Ramos (cell line): ENCODE data around the gene FAT1.
"Not testable (repeated sequence)": the region's sequence is repeated elsewhere in the genome, so short reads cannot be mapped to it uniquely, and the experiment has no call there.

Experiments used
- in situ Hi-C: fragments of 300-500 bp; cut with MboI; formaldehyde crosslinking; loops from one replicate; pipeline ENCODE4 v1.14.3; 2022; ENCODE audit warnings: low sequenced_read_pairs; ENCODE audit not compliant: unreplicated experiment

The FAT1 gene, protein sequence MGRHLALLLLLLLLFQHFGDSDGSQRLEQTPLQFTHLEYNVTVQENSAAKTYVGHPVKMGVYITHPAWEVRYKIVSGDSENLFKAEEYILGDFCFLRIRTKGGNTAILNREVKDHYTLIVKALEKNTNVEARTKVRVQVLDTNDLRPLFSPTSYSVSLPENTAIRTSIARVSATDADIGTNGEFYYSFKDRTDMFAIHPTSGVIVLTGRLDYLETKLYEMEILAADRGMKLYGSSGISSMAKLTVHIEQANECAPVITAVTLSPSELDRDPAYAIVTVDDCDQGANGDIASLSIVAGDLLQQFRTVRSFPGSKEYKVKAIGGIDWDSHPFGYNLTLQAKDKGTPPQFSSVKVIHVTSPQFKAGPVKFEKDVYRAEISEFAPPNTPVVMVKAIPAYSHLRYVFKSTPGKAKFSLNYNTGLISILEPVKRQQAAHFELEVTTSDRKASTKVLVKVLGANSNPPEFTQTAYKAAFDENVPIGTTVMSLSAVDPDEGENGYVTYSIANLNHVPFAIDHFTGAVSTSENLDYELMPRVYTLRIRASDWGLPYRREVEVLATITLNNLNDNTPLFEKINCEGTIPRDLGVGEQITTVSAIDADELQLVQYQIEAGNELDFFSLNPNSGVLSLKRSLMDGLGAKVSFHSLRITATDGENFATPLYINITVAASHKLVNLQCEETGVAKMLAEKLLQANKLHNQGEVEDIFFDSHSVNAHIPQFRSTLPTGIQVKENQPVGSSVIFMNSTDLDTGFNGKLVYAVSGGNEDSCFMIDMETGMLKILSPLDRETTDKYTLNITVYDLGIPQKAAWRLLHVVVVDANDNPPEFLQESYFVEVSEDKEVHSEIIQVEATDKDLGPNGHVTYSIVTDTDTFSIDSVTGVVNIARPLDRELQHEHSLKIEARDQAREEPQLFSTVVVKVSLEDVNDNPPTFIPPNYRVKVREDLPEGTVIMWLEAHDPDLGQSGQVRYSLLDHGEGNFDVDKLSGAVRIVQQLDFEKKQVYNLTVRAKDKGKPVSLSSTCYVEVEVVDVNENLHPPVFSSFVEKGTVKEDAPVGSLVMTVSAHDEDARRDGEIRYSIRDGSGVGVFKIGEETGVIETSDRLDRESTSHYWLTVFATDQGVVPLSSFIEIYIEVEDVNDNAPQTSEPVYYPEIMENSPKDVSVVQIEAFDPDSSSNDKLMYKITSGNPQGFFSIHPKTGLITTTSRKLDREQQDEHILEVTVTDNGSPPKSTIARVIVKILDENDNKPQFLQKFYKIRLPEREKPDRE (N-terminal part only)

GRCh38 chr4:186723292-186724057, at the start of gene FAT1:
TSS of gene FAT1 (minus strand) at chr4:186723856. CDS start at chr4:186709827, 14,029 bp downstream.
- in situ Hi-C loops = no loop called here

DNA sequence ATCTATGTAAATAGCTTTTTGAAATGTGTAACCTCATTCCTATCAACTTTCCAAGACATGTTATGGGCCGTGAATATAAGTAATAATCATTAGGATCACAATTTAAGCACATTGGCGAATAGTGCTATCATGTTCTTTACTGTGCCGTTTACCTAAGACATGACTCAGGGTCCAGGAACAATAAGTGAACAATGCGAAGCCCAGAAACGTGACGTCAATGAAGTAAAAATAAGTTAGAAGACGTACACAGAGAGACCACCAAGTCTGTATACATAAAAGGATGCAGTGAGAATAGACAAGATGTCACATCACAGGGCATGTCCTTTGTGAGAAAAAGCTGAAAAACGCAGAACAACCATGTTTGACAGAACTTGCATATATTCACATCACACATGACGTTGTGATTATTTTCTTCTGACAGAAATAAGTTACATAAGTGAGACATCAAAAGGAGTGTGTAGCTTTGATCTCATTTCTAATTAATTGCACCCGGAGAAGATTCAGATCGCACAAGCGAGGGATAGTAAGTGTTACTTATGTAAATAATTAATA, 49.4 kb upstream of the FAT1 start:
- in situ Hi-C loops = no loop called here

- in situ Hi-C loops = no loop called here
These were observed 48.0 kb upstream of the FAT1 start for GRCh38 chr4:186771624-186772023.

DNA sequence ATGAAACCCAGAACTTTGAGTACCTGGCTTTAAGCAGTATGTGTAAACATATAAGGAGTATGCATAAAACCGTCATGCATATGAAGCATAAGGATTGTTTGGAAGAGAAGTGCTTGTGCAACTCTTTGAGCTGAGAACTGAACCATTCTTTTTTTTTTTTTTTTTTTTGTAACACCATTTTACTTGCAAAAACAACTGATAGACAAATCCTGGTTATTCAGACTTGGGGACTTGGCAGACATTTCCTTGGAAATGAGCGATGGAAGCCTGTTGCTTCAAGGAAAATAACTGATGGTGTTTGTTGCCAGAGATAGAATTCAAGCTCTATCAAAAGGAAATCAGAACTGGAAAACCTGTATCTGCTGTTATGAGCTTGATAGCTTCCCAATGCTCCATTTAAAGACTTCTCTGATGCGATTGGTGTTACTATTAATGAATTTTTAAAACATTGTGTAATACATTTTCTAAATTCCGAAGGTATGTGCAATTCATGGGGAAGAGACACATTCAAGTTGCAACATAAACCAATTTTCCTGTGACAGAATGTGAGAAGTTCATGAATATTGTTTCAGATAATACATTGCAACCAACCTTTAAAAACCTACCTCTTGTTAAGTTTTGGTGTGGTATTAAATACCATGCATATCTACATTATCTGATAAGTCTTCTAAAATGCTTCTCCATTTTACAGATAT, 47.0 kb upstream of the FAT1 start:
- in situ Hi-C loops = no loop called here

GRCh38 chr4:186767794-186768193, 44.1 kb upstream of the FAT1 start:
- in situ Hi-C loops = no loop called here

GRCh38 chr4:186765673-186766546, 42.3 kb upstream of the FAT1 start:
- in situ Hi-C loops = no loop called here

GRCh38 chr4:186765138-186765537, 41.5 kb upstream of the FAT1 start:
- in situ Hi-C loops = no loop called here

DNA sequence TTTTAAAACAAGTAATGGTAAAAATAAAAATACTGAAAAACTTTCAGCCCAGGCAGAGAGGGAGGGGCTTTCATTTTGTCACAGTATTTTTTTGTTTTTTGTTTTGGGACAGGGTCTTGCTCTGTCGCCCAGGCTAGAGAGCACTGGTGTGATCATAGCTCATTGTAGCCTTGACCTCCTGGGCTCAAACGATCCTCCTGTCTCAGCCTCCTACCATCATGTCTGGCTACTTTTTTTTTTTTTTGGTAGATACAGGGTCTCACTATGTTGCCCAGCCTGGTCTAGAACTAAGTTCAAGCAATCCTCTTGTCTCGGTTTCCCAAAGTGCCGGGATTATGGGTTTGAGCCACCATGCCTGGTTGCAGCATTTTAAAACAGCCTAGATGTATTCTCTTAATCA, 40.8 kb upstream of the FAT1 start:
- in situ Hi-C loops = no loop called here

DNA sequence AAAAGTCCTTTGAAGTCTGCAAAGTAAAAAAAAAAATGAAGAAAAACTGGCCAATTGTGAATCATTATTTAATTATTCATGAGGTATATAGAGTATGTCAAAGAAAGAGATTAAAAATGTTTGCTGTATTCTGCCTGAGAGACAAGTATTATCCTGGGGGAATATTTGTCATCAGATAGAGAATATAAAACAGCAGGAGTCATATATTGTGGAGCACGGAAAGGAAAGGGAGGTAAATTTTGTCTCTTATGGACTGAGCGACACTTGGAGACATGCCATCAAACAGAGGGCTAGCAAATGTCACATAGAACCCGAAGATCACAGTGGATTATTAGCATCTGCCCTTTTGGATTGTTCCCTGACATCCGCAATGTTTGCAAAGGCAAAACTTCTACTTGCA, 39.2 kb upstream of the FAT1 start:
- in situ Hi-C loops = no loop called here

- in situ Hi-C loops = no loop called here
These were observed 38.7 kb upstream of the FAT1 start for GRCh38 chr4:186762361-186762760.

- in situ Hi-C loops = not testable (repeated sequence)
These were observed 38.3 kb upstream of the FAT1 start for GRCh38 chr4:186761956-186762355.

DNA sequence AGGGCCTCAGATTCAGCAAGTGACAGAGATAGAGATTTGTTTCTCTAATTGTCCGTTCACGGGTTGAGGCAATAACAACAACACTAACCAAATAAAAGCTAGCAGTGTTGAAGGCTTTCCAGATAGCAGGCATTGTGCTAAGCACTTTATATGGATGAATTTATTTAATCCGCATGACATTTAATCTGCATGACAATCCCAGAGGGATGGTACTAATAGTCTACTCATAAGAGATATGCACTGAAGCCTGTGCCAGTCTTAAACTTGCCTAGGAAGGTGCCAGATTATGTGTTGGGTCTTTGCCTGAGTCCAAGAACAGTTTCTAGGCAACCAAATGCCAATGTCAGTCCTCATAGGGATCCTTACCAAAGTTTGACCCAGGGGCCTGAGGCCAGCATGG, 37.7 kb upstream of the FAT1 start:
- in situ Hi-C loops = no loop called here

- in situ Hi-C loops = no loop called here
These were observed 36.9 kb upstream of the FAT1 start for GRCh38 chr4:186760576-186760975.

DNA sequence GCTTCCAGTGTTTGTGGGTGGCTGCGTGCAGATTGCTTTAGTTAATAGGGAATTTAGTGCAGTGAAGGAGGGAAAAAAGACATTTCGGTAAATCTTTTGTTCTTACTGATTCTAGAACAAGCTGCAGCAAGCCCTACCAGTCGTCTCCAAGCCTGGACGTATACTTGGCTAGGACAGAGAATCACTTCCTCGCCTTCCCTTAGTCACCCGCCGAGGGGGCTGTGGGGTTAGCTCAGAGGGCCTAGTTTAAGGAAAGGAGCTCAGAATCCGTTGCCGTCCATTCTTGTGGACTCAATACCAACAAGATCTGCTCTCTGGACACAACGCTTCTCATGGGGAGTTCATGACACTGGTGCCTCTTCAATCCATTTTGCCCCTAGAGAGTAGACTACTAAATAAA, 36.3 kb upstream of the FAT1 start:
- in situ Hi-C loops = no loop called here

GRCh38 chr4:186758929-186759682, 35.5 kb upstream of the FAT1 start:
- in situ Hi-C loops = no loop called here

GRCh38 chr4:186757696-186758355, 34.2 kb upstream of the FAT1 start:
- in situ Hi-C loops = no loop called here

GRCh38 chr4:186756550-186756949, 32.9 kb upstream of the FAT1 start:
- in situ Hi-C loops = not testable (repeated sequence)
